ENCODE measurements around the gene RICTOR. TPM values are rescaled to one million over a fixed set of nuclear protein-coding genes. Genes with fewer than 3 reads are reported as not detected.
A peak's percentile ranks its signal among the peaks of the same experiment; 100 is the strongest.

RICTOR gene
- total RNA-seq, 2 experiments from 2014 or later, result 125 TPM

GRCh38 chr5:39073767-39074016 lies 507 bp downstream of the RICTOR start:
- H3K4me3 Mint-ChIP-seq, result peak overlapping the region; percentile 100
- no peak for TF ChIP-seq CTCF (IDR thresholded peaks at IDR 0.05)
- peaks cover 8% of the 10 kb centered on the region for H3K27me3 Mint-ChIP-seq
- peaks cover 56% of the 10 kb centered on the region for H3K36me3 Mint-ChIP-seq (ENCODE audit: low read depth)
- ChIA-PET POLR2A (interaction anchor here (0.6 to 1.9 kb wide), 14 partner anchors 11 to 144 kb away, joined by 3 to 10 read pairs (median 4); no protein-coding TSS in a partner anchor), CTCF (no interaction called here)
- H3K4me1 Mint-ChIP-seq (ENCODE audit: low read depth), result peaks cover 69% of the 10 kb centered on the region
- no peaks in the 10 kb centered on the region for H3K9me3 ChIP-seq (ENCODE audit: control insufficient read depth in 1 of 2, insufficient read depth in 1 of 2, low read length in 2 of 2)
- H3K36me3 ChIP-seq (ENCODE audit: insufficient read depth, low read length), result peaks cover 17% of the 10 kb centered on the region
- H3K27ac ChIP-seq (ENCODE audit: low read depth in 1 of 2, low read length in 2 of 2), result peak overlapping the region; percentile 79 to 97
- no peaks in the 10 kb centered on the region for H3K9me3 Mint-ChIP-seq
- H3K27me3 ChIP-seq (ENCODE audit: control insufficient read depth in 1 of 2, insufficient read depth in 2 of 2, low read length in 2 of 2), result peaks cover 0 to 14% of the 10 kb centered on the region in 2 experiments
- no peaks in the 10 kb centered on the region for H3K4me1 ChIP-seq (ENCODE audit: insufficient read depth, low read length)
- DNase-seq (peak in 1 of 14 experiments; percentile 23), ATAC-seq (ENCODE audit: poor library complexity) (peak; percentile 10)
- peak overlapping the region; percentile 85 for H3K4me3 ChIP-seq (ENCODE audit: low read length)
- peak overlapping the region; percentile 100 for H3K27ac Mint-ChIP-seq
- intact Hi-C loops (cut with DNase I, micrococcal nuclease), result loop anchor here (2.0 to 5.0 kb wide), 6 partner anchors 15 to 129 kb away; no protein-coding TSS in a partner anchor

- Histone ChIP-seq H3K36me3 (ENCODE audit: insufficient read depth, low read length) (peaks cover 23% of the 10 kb centered on the region), H3K27me3 (ENCODE audit: control insufficient read depth in 1 of 2, insufficient read depth in 2 of 2, low read length in 2 of 2) (peaks cover 0 to 10% of the 10 kb centered on the region in 2 experiments), H3K9me3 (ENCODE audit: control insufficient read depth in 1 of 2, insufficient read depth in 1 of 2, low read length in 2 of 2) (no peaks in the 10 kb centered on the region), H3K27ac (ENCODE audit: low read depth in 1 of 2, low read length in 2 of 2) (peak overlapping the region; percentile 79 to 97), H3K4me3 (ENCODE audit: low read length) (peak overlapping the region; percentile 85), H3K4me1 (ENCODE audit: insufficient read depth, low read length) (no peaks in the 10 kb centered on the region)
- ATAC-seq (ENCODE audit: poor library complexity) (peak; percentile 53), DNase-seq (peak; percentile 27 to 83 (median 48))
- peak overlapping the region; percentile 100 for H3K27ac Mint-ChIP-seq
- POLR2A ChIA-PET, result interaction anchor here (0.6 to 1.9 kb wide), 17 partner anchors 11 to 145 kb away, joined by 3 to 10 read pairs (median 4); no protein-coding TSS in a partner anchor
- H3K4me1 Mint-ChIP-seq (ENCODE audit: low read depth), result peaks cover 73% of the 10 kb centered on the region
- peak overlapping the region; percentile 100 for H3K4me3 Mint-ChIP-seq
- H3K36me3 Mint-ChIP-seq (ENCODE audit: low read depth), result peaks cover 61% of the 10 kb centered on the region
- no peak for TF ChIP-seq CTCF (IDR thresholded peaks at IDR 0.05)
- CTCF ChIA-PET, result interaction anchor here (1.1 to 1.2 kb wide), 2 partner anchors 7 to 48 kb away, joined by 3 read pairs; no protein-coding TSS in a partner anchor
- H3K9me3 Mint-ChIP-seq, result no peaks in the 10 kb centered on the region
- H3K27me3 Mint-ChIP-seq, result peaks cover 8% of the 10 kb centered on the region
- intact Hi-C loops (cut with DNase I, micrococcal nuclease), result loop anchor here (2.0 to 5.0 kb wide), 6 partner anchors 14 to 129 kb away; no protein-coding TSS in a partner anchor
Observed at GRCh38 chr5:39072925-39073766, 1.1 kb downstream of the RICTOR start.

GRCh38 chr5:39068099-39068498 lies 6.1 kb downstream of the RICTOR start:
- Histone ChIP-seq H3K4me1 (ENCODE audit: insufficient read depth, low read length) (peaks cover 18% of the 10 kb centered on the region), H3K4me3 (ENCODE audit: low read length) (no peak overlapping the region), H3K36me3 (ENCODE audit: insufficient read depth, low read length) (peaks cover 51% of the 10 kb centered on the region), H3K27me3 (ENCODE audit: control insufficient read depth in 1 of 2, insufficient read depth in 2 of 2, low read length in 2 of 2) (no peaks in the 10 kb centered on the region), H3K9me3 (ENCODE audit: control insufficient read depth in 1 of 2, insufficient read depth in 1 of 2, low read length in 2 of 2) (peaks cover 0 to 9% of the 10 kb centered on the region in 2 experiments), H3K27ac (ENCODE audit: low read depth in 1 of 2, low read length in 2 of 2) (no peak overlapping the region)
- POLR2A ChIA-PET, result no interaction called here
- intact Hi-C loops (cut with DNase I, micrococcal nuclease), result no loop called here
- Mint-ChIP-seq H3K27me3 (no peaks in the 10 kb centered on the region), H3K4me3 (no peak overlapping the region), H3K4me1 (ENCODE audit: low read depth) (peaks cover 79% of the 10 kb centered on the region), H3K36me3 (ENCODE audit: low read depth) (peaks cover 84% of the 10 kb centered on the region), H3K9me3 (peaks cover 13% of the 10 kb centered on the region), H3K27ac (no peak overlapping the region)
- DNase-seq (no peak), ATAC-seq (ENCODE audit: poor library complexity) (no peak)
- TF ChIP-seq CTCF (IDR thresholded peaks at IDR 0.05), result no peak
- CTCF ChIA-PET, result interaction anchor here (1.0 kb wide), 1 partner anchor 64 kb away, joined by 3 read pairs; no protein-coding TSS in a partner anchor
